ENCODE data around the gene RBCK1. TPM values are rescaled to one million over a fixed set of nuclear protein-coding genes. Genes with fewer than 3 reads are reported as not detected.
"Not testable (repeated sequence)": the region's sequence is repeated elsewhere in the genome, so short reads cannot be mapped to it uniquely, and the experiment has no call there.

Gene RBCK1
- total RNA-seq, 1 donor: 104 TPM

- no peaks in the 10 kb centered on the region for H3K4me1 ChIP-seq (ENCODE audit: insufficient read depth, low read length)
- no peak for TF ChIP-seq CTCF (IDR thresholded peaks at IDR 0.05; ENCODE audit: extremely low read depth, low read depth, low read length)
These were observed 64.2 kb downstream of the RBCK1 start for GRCh38 chr20:472137-472846.

GRCh38 chr20:472889-473292 lies 64.8 kb downstream of the RBCK1 start:
- Histone ChIP-seq H2AFZ (ENCODE audit: low read length) (no peak overlapping the region), H3K4me2 (ENCODE audit: insufficient read depth, low read length) (no peak overlapping the region)

More at GRCh38 chr20:472137-472846, 64.2 kb downstream of the RBCK1 start:
- DNase-seq (ENCODE audit: insufficient read length, low spot score, missing footprints): no peak
- Histone ChIP-seq H3K36me3 (ENCODE audit: insufficient read depth, low read length) (peaks cover 5% of the 10 kb centered on the region), H2AFZ (ENCODE audit: low read length) (no peak overlapping the region), H3K4me3 (ENCODE audit: insufficient read depth, low read length) (no peak overlapping the region), H3K27ac (ENCODE audit: low read depth, low read length) (no peak overlapping the region), H3K9me3 (ENCODE audit: low read depth, low read length) (no peaks in the 10 kb centered on the region), H4K20me1 (ENCODE audit: insufficient read depth, low read length) (no peaks in the 10 kb centered on the region), H3K79me2 (ENCODE audit: insufficient read depth, low read length) (no peaks in the 10 kb centered on the region), H3K4me2 (ENCODE audit: insufficient read depth, low read length) (no peak overlapping the region), H3K27me3 (ENCODE audit: insufficient read depth, low read length) (peaks cover 5% of the 10 kb centered on the region)

GRCh38 chr20:474581-474980 lies 66.5 kb downstream of the RBCK1 start:
- TF ChIP-seq CTCF (IDR thresholded peaks at IDR 0.05; ENCODE audit: extremely low read depth, low read depth, low read length): no peak
- Histone ChIP-seq H4K20me1 (ENCODE audit: insufficient read depth, low read length) (peaks cover 11% of the 10 kb centered on the region), H3K27ac (ENCODE audit: low read depth, low read length) (no peak overlapping the region), H3K4me2 (ENCODE audit: insufficient read depth, low read length) (no peak overlapping the region), H3K4me1 (ENCODE audit: insufficient read depth, low read length) (peaks cover 19% of the 10 kb centered on the region), H3K79me2 (ENCODE audit: insufficient read depth, low read length) (no peaks in the 10 kb centered on the region), H3K4me3 (ENCODE audit: insufficient read depth, low read length) (no peak overlapping the region), H2AFZ (ENCODE audit: low read length) (no peak overlapping the region), H3K27me3 (ENCODE audit: insufficient read depth, low read length) (no peaks in the 10 kb centered on the region), H3K9me3 (ENCODE audit: low read depth, low read length) (no peaks in the 10 kb centered on the region), H3K36me3 (ENCODE audit: insufficient read depth, low read length) (peaks cover 5% of the 10 kb centered on the region)
- DNase-seq (ENCODE audit: insufficient read length, low spot score, missing footprints): no peak

More at GRCh38 chr20:472889-473292, 64.8 kb downstream of the RBCK1 start:
- Histone ChIP-seq H4K20me1 (ENCODE audit: insufficient read depth, low read length) (no peaks in the 10 kb centered on the region), H3K9me3 (ENCODE audit: low read depth, low read length) (no peaks in the 10 kb centered on the region), H3K4me3 (ENCODE audit: insufficient read depth, low read length) (no peak overlapping the region), H3K27me3 (ENCODE audit: insufficient read depth, low read length) (peaks cover 4% of the 10 kb centered on the region), H3K4me1 (ENCODE audit: insufficient read depth, low read length) (peaks cover 2% of the 10 kb centered on the region), H3K27ac (ENCODE audit: low read depth, low read length) (no peak overlapping the region), H3K36me3 (ENCODE audit: insufficient read depth, low read length) (peaks cover 5% of the 10 kb centered on the region), H3K79me2 (ENCODE audit: insufficient read depth, low read length) (no peaks in the 10 kb centered on the region)
- TF ChIP-seq CTCF (IDR thresholded peaks at IDR 0.05; ENCODE audit: extremely low read depth, low read depth, low read length): no peak
- no peak for DNase-seq (ENCODE audit: insufficient read length, low spot score, missing footprints)

- no peak overlapping the region for H2AFZ ChIP-seq (ENCODE audit: low read length)
- no peak for TF ChIP-seq CTCF (IDR thresholded peaks at IDR 0.05; ENCODE audit: extremely low read depth, low read depth, low read length)
- no peaks in the 10 kb centered on the region for H3K79me2 ChIP-seq (ENCODE audit: insufficient read depth, low read length)
- peaks cover 5% of the 10 kb centered on the region for H3K36me3 ChIP-seq (ENCODE audit: insufficient read depth, low read length)
- no peaks in the 10 kb centered on the region for H3K27me3 ChIP-seq (ENCODE audit: insufficient read depth, low read length)
- no peaks in the 10 kb centered on the region for H3K9me3 ChIP-seq (ENCODE audit: low read depth, low read length)
- peaks cover 14% of the 10 kb centered on the region for H4K20me1 ChIP-seq (ENCODE audit: insufficient read depth, low read length)
- no peak overlapping the region for H3K27ac ChIP-seq (ENCODE audit: low read depth, low read length)
- H3K4me2 ChIP-seq (ENCODE audit: insufficient read depth, low read length): no peak overlapping the region
- peaks cover 24% of the 10 kb centered on the region for H3K4me1 ChIP-seq (ENCODE audit: insufficient read depth, low read length)
- no peak overlapping the region for H3K4me3 ChIP-seq (ENCODE audit: insufficient read depth, low read length)
- DNase-seq (ENCODE audit: insufficient read length, low spot score, missing footprints): no peak
These were observed 67.6 kb downstream of the RBCK1 start for GRCh38 chr20:475463-476357.

GRCh38 chr20:476561-477249 lies 68.6 kb downstream of the RBCK1 start:
- not testable (repeated sequence) for H3K4me2 ChIP-seq (ENCODE audit: insufficient read depth, low read length); DNase-seq (ENCODE audit: insufficient read length, low spot score, missing footprints); H3K27ac ChIP-seq (ENCODE audit: low read depth, low read length)

More at GRCh38 chr20:476561-477249, 68.6 kb downstream of the RBCK1 start:
- Histone ChIP-seq H3K4me1 (ENCODE audit: insufficient read depth, low read length) (peaks cover 24% of the 10 kb centered on the region), H4K20me1 (ENCODE audit: insufficient read depth, low read length) (peaks cover 14% of the 10 kb centered on the region)
- H3K36me3 ChIP-seq (ENCODE audit: insufficient read depth, low read length); H3K4me3 ChIP-seq (ENCODE audit: insufficient read depth, low read length); H3K27me3 ChIP-seq (ENCODE audit: insufficient read depth, low read length); H3K79me2 ChIP-seq (ENCODE audit: insufficient read depth, low read length); H3K9me3 ChIP-seq (ENCODE audit: low read depth, low read length); H2AFZ ChIP-seq (ENCODE audit: low read length): not testable (repeated sequence)
